HG02885 (cell line): ENCODE measurements around the gene ABHD11.
A peak's percentile ranks its signal among the peaks of the same experiment; 100 is the strongest.
"Not testable (repeated sequence)": the region's sequence is repeated elsewhere in the genome, so short reads cannot be mapped to it uniquely, and the experiment has no call there.

Source experiments
- ATAC-seq: cut with Tn5 transposase; IDR thresholded peaks from one replicate; pipeline ENCODE4 v1.9.1; 2021; ENCODE audit warnings: mild to moderate bottlenecking; ENCODE audit not compliant: unreplicated experiment, poor library complexity

ABHD11 gene, protein sequence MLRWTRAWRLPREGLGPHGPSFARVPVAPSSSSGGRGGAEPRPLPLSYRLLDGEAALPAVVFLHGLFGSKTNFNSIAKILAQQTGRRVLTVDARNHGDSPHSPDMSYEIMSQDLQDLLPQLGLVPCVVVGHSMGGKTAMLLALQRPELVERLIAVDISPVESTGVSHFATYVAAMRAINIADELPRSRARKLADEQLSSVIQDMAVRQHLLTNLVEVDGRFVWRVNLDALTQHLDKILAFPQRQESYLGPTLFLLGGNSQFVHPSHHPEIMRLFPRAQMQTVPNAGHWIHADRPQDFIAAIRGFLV

DNA sequence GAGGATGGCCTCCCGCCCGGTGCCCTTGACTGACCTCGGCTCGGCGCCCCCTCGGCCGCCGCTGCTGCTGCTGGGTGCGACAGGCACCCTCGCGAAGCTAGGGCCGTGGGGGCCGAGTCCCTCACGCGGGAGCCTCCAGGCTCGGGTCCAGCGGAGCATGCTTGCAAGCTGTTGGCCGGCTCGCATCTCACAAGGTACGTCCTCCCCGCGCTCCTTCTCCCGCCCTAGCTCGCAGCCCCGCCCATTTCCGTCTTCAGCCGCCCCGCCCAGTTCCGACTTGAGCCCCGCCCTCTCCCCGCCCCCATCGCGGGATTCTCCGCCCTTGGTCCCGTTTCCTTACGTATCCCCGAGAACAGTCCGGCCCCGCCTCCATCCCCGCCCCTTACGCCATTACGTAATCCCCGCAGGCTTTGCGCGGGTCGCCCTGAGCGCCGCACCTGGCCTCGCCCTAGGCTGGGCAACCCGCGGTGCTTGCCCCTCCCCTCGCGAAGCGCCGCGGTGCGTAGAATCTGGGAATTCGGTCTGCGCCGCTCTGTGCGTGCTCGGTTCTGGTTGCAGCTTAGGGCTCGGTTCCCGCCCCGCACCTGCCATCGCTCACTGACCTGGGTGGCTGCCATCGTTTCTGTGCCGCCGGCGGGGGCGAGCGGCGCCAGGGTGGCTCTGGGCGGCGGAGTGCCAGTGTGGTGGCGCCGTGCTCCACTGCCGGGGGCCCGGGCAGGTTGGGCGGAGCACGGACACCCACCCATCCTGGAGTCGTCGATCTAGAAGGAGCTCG lies at the start of gene ABHD11:
Gene ABHD11 (minus strand): TSS at position 191 of the 775 bp plus-strand sequence. CDS start 32 bp downstream, at position 159.
- ATAC-seq: peak; percentile 93

DNA sequence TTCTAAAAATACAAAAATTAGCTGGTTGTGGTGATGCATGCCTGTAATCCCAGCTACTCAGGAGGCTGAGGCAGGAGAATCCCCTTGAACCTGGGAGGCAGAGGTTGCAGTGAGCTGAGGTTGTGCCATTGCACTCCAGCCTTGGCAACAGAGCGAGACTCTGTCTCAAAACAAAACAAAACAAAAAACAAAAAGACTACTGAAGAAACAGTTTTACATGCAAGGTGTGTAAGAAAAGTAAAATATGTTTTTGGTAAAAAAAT lies 49.1 kb upstream of the ABHD11 start:
- ATAC-seq: not testable (repeated sequence)

DNA sequence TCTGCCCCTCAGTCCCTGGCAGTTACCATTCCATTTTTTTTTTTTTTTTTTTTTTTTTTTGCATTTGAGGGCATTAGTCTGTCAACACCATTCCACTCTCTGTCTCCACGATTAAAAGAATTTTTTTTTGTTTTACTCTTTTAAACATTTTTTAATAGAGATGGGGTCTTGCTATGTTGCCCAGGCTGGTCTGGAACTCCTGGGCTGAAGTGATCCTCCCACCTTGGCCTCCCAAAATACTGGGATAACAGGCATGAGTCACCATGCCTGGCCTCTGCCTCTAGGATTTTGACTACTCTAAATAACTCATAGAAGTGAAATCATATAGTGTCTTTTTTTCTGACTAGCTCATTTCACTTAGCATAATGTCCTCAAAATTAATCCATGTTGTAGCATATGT lies 48.0 kb upstream of the ABHD11 start:
- ATAC-seq: no peak

DNA sequence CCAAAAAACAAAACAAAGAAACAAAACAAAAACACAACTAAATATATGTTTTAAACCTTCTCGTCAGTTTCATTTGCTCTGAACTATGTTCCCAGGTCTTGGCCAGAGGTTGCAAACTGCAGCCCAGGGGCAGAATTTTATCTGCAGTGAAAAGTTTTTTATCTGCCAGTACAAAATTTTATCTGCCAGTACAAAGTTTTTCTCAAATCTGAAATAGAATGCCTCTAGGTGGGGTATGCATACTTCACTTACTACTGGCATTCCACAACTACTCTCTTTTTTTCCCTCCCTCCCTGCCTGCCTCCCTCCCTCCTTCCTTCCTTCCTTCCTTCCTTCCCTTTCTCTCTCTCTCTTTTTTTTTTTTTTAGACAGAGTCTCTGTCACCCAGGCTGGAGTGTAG lies 40.9 kb upstream of the ABHD11 start:
- ATAC-seq: no peak

DNA sequence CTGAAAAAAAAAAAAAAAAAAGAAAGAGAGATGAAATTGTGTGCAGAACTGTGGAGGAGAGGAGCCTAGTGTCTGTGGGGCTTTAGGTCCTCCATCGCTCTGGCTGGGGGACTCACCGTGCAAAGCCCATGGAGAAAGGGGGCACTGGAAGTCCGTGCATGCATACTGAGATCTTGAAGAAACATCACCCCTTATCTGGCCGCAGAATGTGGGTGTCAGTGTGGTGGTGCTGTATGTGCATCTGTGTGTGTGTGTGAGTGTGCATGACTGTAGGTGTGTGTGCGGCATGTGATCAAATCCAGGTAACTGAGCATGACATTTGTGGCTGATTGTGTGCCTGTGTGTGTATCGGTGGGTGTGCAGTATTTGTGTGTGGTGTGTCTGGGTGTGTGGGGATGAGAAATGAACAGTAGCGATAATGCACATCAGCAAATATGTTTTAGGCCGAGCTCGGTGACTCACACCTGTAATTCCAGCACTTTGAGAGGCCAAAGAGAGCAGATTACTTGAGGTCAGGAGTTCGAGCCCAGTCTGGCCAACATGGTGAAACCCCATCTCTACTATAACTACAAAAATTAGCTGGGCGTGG lies 40.3 kb upstream of the ABHD11 start:
- no peak for ATAC-seq

DNA sequence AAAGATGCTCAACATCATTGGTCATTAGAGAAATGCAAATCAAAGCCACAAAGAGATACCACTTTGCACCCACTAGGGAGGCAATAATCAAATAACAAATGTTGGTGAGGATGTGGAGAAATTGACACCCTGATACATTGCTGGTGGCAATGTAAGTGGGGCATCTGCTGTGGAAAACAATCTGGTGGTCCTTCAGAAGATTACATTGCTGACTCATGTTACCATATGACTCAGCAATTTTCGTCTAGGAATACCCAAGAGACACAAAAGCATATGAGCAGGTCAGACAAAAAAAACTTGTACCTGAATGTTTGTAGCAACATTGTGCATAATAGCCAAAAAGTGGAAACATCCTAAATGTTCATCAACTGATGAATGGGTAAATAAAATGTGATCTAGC lies 36.3 kb upstream of the ABHD11 start:
- no peak for ATAC-seq

DNA sequence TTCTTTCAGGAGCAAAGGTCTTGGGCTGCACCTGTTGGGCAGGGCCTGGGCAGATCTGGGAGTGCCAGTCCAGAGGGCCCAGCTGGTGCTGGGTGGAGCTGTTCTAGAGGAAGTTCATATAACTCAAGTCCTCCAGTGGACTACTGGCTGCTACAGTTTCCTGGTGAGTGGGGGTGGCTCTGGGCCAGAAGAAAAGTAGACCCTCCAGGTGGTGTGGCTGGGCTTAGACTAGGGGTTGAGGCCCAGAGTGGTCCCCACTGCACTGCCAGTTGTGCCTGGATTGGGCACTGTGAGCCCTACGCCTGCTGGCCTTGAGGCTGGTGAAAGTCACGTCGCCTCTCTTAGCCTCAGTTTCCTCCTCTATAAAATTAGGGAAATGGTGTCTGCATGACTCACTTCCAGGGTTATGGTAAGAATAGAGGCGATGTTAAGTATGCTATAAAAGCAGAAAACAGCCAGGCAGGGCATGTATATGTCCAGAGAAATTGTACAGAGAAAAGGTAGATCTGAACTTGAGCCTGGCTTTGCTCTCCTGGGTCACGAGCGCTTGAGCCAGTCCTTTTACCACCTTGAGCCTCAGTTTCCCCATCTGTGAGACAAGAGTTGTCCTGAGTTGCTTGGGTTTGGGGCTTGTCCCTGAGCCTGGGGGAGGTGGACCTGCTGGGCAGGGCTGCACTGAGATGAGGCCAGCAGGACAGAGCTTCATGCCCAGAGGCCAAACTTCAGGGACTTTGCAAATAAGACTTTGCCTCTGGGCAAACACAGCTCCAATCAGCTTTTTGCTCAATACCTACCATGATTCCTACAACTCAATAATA lies 35.3 kb upstream of the ABHD11 start:
- ATAC-seq: no peak

DNA sequence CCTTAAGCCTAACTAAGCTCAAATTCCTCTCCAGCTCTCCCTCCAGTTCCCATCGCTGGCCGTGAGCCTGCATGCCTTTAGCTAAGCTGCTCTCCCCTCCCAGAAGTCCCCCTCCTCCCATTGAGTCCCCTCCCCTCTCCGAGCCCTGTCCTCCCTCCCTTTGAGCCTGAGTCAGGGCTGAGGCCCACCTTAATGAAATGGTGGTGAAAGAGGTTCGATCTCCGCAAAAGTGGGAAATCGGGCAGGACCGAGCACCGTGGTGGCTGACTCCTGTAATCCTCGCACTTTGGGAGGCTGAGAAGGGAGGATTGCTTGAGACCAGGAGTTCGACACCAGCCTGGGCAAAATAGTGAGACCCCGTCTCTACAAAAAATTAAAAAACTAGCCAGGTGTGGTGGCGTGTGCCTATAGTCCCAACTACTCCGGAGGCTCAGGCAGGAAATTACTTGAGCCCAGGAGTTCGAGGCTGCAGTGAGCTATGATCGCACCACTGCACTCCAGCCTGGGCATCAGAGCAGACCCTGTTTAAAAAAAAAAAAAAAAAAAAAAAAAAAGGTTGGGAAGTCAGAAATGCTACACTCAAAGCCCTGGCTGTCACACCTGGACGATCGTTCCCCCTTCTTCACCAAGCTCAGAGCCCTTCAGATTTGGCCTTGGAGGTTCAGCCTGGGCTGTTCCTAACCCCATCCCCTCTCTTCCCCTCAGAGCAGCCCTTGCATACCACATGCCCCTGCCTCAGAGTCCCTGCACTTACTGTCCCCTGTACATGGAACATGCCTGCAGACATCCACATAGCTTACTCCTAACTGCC lies 32.5 kb upstream of the ABHD11 start:
- ATAC-seq: no peak

DNA sequence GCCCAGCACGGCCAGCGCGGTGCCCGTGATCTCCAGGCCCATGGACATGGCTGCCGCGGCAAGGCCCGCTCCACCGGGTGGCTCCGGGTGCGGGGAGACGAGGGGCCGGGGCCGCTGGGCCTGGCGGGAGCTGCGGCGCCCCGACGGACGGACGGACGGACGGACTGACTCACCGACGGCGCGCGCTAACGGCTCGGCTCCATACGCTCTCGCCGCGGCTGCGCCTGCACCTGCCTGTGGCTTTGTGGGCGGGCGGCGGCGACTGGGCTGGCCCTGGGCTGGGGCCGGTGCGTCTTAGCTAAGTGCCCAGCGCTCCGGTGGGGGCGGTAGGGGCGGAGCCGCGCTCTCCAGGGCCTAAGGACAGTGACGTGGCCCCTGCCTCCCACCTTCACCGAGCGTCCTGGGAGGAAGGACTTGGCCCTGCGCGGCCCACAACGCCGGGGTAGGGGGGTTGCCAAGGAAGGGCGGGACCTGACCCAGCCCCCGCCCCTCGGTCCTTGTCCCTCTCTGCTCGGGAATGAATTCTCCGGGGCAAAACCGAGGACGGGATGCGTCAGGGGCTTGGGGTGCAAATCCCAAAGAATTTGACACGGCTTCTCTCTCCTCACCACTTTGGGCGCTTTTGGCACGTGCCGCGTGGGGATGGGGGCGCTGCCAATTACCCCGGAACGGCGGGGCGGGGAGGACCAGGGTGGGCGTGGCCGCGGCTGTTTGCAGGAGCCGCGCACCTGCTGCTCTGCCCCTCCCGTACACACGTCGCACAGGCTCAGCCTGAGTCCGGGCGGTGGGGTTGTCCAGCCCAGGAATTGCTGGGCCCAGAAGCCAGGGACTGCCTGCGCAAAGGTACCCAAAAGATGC lies 31.6 kb upstream of the ABHD11 start, which contains the start of gene CLDN3:
Gene CLDN3 (minus strand): TSS at position 269 of the 858 bp plus-strand sequence. CDS start 221 bp downstream, at position 48.
- ATAC-seq: no peak

DNA sequence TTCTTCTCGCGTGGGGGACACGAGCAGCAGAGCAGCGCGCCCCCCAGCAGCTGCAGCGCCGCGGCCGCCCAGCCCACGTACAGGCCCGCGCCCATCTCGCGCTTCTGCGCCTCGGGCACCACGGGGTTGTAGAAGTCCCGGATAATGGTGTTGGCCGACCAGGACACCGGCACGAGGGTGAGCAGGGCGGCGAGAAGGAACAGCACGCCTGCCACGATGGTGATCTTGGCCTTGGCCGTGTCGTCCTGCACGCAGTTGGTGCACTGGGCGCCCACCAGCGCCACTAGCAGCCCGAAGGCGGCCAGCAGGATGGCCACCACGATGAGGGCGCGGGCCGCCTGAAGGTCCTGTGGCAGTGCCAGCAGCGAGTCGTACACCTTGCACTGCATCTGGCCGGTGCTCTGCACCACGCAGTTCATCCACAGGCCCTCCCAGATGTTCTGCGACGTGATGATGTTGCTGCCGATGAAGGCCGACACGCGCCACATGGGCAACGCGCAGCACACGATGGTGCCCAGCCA lies 30.9 kb upstream of the ABHD11 start:
- ATAC-seq: no peak

DNA sequence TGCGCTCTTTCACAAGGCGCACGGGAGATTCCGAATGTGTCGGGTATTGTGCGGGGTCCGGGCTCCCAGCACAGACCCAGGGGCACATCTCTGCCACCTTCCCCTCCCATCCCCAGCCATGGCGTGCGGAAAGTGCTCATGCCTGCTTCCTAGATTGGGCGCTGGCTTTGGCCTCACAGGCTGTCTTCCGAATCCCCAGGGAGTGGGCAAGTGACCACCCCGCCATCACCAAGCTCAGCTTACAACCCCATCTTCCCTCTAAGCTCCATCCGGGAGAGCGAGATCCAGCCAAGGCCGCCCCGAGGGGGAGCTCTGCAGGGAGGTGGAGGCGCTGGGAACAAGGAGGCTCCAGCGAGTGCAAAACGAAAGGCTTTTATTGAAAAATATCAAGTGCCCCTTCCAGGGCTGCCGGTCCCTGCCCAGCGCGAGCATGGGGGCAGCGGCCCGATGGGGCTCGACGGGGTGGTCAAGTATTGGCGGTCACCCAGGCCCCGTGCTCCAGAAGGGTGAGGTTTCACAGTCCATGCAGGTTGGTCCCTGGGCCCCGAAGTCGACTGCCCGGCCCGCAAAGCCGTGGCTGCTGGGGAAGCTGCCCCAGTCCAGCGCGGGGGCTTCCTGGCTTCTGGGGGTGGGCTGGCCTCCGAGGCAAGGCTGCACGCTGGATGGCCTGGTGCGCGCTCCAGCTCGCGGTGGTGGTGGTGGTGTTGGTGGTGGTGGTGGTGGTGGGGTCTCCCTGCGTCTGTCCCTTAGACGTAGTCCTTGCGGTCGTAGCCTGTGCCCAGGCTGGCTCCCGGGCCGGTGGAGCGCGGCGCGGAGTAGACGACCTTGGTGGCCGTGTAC lies 30.3 kb upstream of the ABHD11 start:
- no peak for ATAC-seq

DNA sequence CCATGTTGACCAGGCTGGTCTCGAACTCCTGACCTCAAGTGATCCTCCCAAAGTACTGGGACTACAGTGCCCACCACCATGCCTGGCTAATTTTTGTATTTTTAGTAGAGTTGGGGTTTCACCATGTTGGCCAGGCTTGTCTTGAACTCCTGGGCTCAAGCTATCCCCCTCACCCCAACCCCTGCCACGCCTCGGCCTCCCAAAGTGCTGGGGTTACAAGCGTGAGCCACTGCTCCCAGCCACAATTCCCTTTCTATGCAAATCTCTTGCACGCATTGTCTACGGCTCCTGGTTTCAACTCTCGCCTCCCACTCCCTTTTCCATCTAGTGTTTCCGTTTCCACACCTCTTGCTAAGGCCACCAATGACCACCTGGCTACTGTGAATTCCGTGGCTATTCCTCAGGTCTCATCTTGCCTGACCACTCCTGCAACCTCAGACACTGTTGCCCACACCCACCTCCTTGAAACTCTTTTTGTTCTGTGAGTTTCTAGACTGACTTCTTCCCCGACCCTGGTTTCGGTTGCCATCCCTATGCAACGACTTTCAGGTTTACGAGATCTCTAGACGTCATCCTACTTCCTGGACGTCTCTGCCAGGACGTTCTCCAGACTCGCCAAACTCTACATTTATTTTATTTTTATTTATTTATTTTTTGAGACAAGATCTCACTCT lies 28.1 kb upstream of the ABHD11 start:
- ATAC-seq: no peak

DNA sequence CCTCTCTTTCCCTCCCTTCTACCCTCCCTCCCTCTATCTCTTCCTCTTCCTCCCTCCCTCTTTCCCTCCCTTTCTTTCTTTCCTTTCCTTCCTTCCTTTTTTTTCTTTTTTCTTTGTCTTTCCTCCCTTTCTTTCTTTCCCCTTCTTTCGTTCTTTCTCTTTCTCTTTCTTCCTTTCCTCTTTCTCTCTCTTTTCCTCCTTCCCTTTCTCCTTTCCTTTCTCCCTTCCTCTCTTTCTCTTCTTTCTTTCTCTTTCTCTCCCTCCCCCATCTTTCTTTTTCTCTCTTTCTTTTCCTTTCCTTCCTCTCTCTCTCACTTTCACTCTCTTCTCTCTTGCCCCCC lies 24.0 kb upstream of the ABHD11 start:
- no peak for ATAC-seq

DNA sequence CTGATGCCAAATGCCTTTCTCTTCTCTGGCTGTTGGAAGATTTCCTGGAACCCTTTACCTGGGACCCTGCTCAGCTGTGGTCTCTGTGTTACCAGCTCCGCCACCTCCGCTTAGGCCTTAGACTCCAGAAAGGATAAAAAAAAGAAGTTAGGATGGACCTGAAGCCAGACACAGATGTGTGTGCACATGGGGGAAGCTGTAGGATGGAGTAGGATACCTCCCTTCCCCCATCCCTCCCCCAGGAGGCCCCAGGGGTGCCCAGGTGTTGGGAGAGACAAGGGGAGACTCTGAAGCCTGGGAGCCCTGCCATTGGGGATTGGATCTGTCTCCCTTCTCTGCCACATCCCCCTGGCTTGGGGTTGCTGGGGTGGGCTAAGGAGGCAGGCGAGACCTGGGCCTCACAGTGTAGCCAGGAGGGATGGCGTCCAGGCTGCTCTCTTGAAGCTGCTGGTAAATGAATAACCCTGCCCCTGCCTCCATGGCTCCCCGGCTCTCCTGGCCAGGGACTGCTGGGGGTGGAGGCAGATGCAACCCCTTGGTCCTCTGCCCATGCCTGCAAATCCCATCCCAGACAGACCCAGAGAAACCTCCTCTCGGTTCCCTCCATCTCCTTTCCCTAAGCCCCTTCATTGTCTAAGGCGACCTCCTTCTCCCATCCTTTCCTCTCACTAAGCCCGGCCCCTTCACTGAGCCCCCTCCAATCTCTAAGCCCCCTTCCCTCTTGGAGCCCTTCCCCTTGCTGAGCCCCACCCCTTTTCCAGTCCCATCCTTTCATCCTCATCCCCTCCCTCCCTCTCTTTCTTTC lies 23.5 kb upstream of the ABHD11 start:
- no peak for ATAC-seq

DNA sequence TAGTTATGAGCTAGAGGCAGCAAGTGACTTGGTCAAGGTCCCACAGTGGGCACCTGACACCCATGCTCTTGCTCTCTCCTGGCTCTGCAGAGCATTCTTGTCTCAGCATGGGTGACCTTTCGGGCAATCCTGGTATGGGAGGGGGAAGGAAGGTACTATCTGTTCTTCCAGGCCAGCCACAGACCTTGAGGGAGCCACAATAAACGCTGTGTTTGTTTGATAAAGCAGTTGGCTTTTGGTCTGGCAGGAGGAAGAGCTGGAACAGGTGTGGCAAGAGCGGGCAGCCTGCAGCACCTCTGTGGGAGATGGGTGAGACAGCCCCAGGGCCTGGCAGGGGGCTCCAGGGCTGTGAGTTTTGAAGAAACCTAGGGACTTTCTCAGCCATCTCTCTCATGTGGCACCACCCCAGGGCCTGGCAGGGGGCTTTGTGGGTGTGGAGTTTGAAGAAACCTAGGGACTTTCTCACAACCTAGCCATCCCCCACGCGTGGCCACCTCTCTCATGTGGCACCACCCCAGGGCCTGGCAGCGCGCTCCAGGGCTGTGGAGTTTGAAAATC lies 20.1 kb upstream of the ABHD11 start:
- ATAC-seq: no peak
